Activated CD8-positive, alpha-beta memory T cell treated with anti-CD3 and anti-CD28 coated beads for 48 hours (primary cell): ENCODE measurements around the gene C2orf81.

ENCODE experiments used
- DNase-seq, 3 experiments: peaks; one replicate each; pipeline ENCODE4 v3.0.0-alpha.2; 2020; ENCODE audit warnings: low read depth in 2 of 3, low spot score in 2 of 3

C2orf81 gene

DNA sequence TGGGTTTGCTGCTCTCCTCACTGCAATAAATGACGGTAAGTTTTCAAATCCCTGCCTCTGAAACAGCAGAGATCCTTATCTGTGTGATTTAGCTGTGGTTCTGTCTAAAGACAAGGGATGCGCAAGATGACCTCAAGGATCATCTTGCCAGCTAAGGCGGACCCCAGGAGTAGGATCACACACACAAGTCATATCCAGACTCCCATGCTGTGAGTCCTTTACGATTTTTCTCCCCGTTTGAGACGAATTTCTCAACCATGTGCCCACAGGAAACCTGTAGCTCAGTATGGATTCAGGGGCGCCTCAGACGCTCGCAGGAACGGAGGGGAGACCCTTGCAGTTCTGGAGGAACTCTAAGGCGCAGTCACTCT is 30.2 kb downstream of the C2orf81 start:
- DNase-seq = no peak

DNA sequence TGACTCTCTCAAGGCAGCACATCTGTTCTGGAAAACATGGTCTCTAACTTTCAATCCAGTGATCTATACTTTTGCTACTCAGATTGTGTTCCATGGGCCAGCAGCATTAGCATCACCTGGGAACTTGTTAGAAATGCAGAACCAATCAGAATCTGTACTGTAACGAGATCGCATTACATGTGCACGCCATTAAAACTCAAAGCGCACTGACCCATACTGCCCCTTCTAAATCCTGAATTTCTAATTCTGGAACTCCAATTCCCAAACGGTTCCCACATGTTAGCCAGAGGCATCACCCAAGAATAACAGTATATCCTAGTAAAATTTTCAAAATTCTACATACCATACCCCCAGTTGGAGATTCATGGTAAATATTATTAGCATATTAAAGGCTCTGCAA is 30.8 kb downstream of the C2orf81 start:
- DNase-seq = no peak

DNA sequence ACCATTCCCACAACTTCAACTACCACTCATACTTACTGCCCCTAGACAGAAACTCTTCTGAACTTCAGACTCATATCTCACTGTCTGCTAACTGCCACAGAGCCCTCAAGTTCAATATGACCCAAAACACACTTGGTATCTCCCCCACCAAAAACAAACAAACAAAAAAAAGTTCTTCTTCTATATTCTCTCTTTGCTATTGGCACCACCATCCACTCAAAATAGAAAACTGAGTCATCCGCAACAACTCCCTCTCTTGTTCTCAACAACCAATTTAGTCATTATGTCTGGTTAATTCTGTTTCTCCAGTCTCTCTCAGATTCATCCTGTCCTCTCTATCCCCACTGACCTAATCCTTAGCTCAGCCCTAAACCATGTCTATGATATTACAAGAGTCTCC is 34.1 kb downstream of the C2orf81 start:
- no peak for DNase-seq

DNA sequence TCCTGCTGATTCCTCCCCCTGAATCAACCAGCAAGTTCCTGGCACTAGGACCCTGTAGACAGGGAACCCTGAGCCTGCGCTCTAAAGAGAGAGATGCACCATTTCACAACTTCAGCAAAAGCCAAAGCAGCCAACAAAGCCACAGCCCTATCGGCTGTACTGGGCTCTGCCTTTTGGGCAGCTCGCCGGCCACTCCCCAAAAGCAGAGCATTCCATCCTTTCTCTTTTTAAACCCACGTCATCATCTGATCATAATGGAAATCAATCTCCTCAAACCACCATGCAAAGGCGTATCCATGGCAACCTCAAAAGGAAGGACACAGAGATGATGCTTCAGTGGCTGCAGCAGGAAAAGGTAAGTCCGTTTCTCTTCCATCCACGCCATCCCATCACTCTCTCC is 36.0 kb downstream of the C2orf81 start:
- DNase-seq = no peak

DNA sequence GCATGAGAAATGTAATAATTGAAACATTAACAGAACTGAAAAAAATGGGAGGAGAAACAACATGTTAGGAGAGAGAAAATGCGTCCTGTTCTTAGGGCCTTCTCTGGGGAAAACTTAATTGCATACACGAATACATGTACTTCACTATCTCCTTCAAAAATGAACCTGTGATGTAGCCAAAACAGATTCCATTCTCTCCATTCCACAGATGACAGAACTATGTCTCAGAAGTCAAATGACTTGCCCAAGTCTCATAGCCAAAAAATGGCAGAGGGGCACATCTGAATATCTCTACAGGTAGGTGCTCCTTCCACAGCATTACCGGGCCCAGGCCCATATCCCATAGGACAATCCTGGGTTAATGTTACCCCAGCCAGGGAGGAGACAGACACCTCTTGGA is 37.4 kb downstream of the C2orf81 start:
- no peak for DNase-seq

DNA sequence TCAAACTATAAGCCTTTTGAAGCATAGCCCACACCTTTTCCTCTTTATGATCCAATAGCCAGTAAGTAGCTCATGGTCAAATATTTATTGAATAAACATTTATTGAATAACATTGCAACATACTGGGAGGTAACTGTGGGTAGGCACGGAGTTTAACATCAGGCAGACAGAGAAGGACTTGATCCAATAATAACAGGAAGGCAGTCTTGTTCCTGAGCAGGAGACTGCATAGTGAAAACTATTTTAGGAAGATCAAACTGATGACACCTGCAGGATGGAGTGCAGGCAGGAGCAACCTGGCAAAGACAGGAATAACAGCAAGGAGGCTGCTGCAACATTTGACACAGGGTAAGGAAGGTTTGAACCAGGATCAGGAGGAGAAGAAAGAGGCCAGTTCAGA is 38.2 kb downstream of the C2orf81 start:
- no peak for DNase-seq

DNA sequence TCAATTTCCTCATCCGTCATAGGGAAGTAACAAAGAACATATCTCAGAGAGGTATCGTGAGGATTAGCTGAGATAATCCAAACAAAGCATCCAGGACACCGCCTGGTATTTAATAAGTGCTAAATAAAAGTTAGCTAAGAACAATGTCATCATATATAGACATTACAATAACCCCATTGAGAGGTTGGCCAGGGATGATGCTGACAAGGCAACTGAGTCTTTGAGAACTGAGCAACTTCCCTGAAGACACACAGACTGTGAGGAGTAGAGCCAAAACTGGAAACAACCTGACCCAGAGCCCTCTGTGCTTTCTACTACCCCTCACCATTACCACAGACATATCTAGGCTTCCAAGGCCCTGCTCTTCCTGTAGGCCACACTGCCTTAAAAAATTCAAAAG is 39.7 kb downstream of the C2orf81 start:
- no peak for DNase-seq

DNA sequence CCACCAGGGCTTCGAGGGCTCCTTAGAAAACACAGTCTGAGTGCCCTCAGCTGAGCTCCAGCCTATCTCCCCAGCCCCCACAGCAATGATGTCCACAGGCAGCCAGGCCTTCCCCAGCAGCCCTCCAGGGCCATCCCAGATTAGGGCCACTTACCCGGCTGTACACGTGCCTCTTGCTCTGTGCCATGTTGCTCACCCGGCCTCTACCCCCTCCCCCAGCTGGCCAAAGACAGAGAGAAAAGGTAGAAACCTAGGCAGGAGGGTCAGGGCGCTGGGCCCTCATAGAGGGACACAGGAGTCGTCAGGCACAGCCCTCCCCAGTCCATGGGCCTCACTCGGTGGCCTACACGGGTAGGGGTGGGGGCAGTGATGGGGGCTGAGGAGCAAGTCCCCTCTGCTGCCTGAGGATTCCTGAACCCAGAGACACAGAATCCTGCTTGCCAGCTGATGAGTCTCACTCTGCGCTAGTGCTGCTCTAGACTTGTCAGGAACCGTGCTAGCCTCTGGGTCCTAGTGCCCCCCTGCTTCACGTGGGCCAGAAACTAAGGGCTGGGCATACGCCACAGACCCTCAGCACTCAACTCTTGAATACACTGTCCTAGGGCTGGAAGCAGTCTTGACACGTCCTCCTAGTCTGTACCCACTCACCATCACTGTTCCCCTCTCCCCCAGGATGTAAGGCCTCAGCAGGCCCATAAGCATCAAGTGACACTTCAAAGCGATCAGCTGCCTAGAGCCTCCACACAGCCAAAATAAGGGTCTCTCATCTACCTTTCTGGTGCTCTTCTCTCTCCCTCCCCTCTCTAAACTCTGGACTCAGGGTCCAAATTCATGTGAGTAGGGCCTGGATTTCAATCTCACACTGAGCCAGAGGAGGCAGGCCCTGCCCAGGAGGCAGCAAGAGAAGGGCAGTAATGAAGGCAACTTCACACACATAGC is 41.3 kb downstream of the C2orf81 start, which contains the start of gene DCTN1:
Gene DCTN1 (minus strand): TSS at position 461 of the 939 bp plus-strand sequence. CDS start 274 bp downstream, at position 187.
- no peak for DNase-seq

DNA sequence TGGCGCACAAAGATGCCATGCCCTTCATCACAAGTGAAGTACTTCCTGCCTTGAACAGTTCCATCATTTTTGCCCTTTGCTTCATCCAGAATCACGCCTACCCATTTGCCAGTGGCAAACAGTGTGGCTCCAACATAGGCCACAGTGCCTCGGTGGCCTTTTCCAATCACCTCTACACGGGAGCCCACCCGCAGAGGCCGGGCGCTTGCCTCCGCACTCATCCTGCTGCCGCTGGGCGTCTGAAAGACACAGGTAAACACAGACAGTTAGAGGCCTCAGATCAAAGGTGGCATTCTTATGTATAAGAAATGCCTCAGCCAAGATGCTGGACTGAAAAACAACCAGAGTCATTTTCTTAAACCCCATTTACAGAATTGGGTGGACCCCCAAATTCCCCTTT is 43.4 kb downstream of the C2orf81 start:
- no peak for DNase-seq

DNA sequence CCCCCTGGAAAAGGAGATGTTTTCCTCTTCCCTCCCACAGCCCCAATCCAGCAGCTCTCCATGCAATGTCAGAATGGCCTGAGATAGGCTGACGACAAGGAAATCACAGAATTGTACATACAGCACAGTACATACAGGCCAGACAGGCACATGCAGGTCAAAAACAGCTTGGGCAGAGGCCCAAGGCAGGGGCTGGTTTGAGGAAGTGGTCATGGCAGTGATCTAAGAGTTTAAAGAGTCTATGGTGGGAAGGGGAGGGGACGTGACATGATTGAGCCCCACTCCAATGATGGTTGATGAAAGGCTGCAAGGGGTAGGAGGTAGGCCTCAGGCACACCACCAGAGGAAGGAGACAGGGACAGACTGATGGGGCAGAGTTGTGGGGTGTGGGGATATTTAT is 45.6 kb downstream of the C2orf81 start:
- no peak for DNase-seq

DNA sequence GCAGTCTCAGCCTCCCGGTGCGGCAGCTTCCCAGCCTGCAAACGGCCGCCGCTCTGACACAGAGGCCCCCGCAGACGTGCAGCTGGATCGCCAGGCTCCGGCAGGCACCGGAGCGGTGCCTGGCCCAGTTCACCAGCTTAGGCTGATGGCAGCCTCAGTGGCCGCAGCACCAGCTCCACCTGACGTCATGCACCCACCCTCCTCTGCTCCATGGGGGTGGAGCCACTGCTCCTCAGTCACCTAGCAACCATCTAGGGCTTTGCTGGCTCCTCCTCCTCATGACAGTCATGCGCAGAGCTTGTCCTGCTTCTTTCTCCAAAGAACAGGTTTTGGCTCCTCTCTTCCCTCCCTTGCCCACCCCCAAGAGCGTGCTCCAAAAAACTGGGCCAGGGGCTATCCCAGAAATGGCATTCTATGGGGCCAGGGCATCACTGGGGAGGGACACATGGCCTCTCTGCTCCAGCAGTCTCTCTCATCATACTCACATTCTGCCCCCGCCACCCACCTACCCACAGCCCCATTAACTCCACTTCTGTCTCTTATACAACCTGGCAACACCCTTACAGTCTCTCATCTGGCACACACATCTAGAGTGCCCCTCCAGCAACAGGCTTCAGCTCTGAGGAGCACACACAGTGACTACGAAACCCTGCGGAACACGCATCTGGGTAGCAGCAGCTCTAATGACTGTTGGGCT is 46.8 kb downstream of the C2orf81 start:
- no peak for DNase-seq

DNA sequence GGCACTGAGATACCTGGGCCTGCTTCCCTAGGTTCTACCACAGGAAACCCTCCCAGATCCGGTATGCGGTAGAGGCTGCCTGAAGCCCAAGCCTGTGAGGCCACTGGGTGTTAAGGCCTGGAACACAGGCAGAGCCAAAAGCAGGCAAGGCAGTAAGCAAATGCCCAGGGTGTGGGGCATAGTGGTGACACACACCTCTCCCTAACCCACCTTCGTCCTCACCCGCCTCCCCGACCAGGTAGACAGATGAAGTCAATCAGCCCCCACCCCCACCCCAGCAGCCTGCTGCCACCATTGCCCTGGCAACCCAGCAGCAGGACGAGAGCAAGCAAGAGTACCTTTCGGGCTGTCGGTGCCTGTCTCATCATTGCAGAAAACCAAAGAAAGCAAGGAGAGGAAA is 47.4 kb downstream of the C2orf81 start:
- DNase-seq = no peak

DNA sequence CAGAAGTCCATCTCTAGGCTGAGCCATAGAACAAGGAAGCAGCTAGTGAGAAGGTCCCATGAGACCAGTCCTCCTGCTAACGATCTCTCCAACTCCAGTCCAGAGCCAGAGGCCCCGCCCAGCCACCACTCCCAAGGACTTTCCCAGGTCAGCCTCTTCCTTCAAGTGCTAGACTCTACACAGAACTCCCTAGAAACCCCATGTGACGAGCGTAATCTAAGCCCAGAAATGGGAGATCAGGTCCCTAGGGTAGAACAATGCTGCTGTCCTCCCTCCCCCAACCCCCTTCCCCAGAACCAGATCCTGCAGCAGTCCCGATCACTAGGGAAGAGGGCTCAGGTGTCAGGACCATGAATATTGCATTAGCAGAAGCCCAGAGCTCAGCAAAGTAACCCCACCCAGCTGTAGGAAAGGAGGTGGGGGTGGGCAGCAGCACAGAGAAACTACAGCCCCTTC is 48.2 kb downstream of the C2orf81 start:
- DNase-seq = no peak

DNA sequence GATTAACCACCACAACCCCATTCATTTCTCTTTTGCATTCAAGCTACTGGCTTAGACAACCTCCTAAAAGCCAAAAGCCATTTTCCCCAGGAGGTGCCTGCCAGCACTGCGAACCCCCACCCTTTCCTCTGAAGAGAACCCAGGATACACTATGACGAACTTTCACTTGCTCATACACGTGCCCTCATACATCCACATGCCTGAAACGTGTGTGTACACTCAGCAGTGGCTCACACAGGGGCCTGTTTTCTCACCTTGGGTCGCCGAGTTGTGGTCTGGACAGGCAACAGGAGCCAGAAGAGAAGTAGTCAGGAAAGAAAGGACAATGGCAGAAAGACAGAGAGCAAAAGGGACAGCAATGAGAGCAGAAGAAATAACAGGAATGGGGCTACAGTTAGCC is 48.7 kb downstream of the C2orf81 start:
- no peak for DNase-seq

DNA sequence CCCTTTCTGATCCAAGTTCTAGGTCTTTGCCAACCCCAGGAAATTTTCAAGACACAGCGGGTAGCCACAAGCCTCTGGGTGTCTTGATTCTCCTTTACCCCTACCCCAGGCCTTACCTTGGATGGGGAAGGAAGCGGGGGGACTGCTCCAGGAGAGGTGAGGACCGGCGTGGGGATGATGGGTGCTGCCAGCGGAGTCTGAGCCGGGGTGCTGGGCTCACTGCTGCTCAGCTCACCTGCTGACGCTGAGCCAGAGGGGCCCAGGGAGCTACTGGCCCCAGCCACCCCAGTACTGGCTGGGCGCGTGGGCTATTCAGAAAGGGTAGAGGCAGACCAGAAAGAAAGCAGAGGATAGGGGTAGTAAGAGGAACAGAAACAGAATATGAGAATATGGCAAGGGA is 50.0 kb downstream of the C2orf81 start:
- DNase-seq = no peak

DNA sequence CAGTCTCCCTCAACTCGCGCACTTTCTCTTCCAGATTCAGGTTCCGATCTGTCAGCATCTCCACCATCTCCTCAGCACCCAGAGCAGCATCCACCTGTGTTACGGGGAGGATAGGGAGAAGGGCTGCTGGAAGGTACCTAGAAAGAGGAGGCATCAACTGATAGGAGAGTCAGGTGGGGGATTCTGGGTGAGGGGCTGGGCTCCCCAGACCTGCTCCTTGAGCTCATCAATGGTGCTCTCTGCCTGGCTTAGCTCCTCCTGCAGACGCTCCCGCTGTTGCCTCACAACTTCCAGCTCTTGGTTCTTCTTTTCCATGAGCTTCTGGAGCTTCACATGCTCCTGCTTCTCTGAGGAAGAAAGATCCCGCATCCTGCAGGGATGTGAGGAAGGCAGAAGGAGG is 51.4 kb downstream of the C2orf81 start:
- no peak for DNase-seq

DNA sequence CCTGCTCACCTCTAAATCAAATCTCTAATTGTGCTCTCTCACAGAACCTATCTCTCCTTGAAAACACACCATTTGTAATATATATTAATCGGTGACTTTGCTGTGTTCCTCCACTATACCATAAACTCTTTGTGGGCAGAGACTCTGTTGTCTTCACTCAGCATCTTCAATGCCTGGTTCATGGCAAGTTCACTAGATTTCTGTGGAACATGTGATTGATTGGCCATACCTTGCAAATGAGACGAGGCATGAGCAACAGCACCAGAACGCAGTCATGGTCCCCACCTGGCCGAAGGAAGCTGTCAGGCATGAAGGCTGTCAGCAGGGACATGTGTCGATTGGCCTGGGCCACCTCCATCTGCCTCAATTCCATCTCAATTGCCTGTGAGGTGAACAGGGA is 52.9 kb downstream of the C2orf81 start:
- DNase-seq = no peak

DNA sequence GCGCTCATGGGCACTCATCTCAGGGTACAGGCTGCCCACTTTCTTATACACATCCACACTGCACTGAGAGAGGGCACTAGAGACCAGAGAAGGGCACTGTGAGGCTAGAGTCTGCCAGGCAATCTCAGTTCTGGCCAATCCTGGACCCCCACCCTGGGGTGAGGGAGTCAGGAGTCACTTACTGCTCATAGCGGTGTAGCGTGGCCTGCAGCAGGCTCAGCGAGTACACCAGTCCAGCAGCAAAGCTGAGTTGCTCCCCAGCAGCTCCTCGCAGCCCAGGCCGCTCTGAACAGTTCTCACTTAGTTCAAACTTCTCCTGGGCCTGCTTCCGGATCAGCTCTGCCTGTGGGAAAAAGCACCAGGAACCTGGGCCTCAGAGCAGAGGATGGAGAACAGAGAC is 53.6 kb downstream of the C2orf81 start:
- DNase-seq = no peak

DNA sequence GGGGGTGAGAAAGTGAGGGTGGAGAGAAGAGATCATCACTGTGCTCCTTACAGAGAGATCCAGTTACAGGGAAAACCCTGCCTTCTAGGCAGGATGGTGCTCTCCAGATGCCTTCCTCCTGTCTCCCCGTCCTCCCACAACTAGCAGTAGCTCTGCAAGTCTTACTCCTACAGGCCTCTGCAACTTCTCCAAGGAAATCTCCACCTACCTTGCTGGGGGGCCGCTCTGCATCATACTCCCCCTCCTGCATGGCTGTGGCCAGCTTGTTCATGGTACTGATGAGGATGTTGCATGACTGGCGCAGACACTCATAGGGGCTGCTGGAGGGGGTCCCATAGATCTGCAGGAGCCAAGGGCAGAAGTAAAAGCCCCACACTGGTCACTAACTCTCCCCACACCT is 55.4 kb downstream of the C2orf81 start:
- no peak for DNase-seq

DNA sequence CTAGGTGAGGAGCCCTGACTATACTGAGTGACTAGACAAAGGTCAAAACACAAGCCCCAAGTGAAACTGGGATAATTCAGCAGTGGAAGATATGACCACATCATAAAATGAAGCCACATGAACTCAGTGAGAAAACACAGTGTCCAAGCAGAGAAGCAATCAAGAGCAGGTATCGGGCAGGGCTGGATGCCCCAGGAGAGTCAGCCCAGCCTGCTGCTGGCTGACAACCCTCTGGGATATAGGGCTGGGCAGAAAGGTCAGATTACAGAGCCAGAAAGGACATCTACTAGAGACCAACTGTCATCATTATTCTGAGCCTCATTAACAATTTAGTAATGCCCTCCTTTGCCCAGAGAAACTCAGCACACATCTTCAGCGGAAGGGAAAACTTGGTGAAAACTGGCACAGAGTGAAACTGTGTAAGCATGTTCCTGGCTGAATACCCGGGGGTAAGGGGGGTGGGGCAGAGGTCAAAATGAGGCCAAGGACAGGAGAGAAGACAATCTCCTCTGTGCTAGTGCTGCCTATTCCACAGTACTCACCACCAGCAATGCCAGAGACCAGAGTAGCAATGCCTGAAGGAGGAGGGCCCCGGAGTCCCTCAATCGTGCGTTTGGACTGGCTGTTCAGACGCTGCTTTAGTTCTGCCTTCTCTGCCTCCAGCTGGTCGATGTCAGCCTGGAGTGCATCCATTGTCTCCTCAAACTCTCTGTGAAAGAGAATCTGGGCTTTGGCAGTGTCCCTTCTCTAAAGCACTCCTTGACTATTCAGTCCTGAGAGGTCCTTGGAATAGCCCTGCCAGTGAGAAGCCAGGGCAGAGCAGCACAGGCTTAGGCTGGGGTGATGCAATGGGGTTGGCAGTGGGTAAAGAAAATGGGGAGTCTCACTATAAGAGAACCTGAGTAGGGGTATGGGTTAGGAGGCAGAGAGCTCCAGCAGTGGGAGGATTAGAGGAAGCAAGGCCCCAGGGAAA is 56.6 kb downstream of the C2orf81 start:
- no peak for DNase-seq
